Suprapubic skin (tissue), 3 donors: ENCODE measurements around the gene EIF4G3.

Experiments
- POLR2AphosphoS5 ChIP-seq, 3 donors: sonication (generic); formaldehyde crosslinking; IDR thresholded peaks; one replicate each; pipeline ENCODE4 v1.6.1; 2017; ENCODE audit warnings: antibody characterized with exemption in 3 of 3
- TF ChIP-seq, protein P1 (sequence below), 2 donors: fragments of 200-600 bp in 1 of 2; fragments of 450-650 bp in 1 of 2; sonication (generic) in 1 of 2; IDR thresholded peaks; one replicate each; pipeline ENCODE4 v1.5.1; 2016 to 2019; ENCODE audit warnings: antibody characterized with exemption in 2 of 2, mild to moderate bottlenecking in 1 of 2, moderate library complexity in 1 of 2

DNA sequence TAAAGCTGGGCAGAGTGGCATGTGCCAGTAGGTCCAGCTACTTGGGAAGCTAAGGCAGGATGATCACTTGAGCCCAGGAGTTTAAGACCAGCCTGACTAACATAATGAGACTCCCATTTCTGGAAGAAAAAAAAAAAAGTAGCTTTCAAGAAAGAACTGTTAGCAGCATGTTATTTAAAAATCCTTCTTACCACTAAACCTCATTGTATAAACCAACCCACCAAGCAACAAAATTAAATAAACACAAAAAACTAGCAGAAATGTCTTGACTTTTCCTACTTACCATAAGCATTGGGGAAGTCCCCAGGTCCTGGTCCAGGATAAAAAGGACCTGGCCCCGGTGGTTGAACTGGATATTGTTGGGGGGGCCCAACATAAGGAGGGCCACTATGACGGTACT is 196.6 kb downstream of the EIF4G3 start:
- TF ChIP-seq, protein P1, sequence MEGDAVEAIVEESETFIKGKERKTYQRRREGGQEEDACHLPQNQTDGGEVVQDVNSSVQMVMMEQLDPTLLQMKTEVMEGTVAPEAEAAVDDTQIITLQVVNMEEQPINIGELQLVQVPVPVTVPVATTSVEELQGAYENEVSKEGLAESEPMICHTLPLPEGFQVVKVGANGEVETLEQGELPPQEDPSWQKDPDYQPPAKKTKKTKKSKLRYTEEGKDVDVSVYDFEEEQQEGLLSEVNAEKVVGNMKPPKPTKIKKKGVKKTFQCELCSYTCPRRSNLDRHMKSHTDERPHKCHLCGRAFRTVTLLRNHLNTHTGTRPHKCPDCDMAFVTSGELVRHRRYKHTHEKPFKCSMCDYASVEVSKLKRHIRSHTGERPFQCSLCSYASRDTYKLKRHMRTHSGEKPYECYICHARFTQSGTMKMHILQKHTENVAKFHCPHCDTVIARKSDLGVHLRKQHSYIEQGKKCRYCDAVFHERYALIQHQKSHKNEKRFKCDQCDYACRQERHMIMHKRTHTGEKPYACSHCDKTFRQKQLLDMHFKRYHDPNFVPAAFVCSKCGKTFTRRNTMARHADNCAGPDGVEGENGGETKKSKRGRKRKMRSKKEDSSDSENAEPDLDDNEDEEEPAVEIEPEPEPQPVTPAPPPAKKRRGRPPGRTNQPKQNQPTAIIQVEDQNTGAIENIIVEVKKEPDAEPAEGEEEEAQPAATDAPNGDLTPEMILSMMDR (IDR thresholded peaks at IDR 0.05): no peak
- TF ChIP-seq POLR2AphosphoS5 (IDR thresholded peaks at IDR 0.05): no peak
